PC-3 (cell line): ENCODE measurements around the gene STK11.

ENCODE experiments used
- CTCF ChIP-seq: fragments of 300-600 bp; sonication (generic); conservative IDR thresholded peaks from 2 replicates; pipeline ENCODE4 v1.5.1; 2017; ENCODE audit warnings: antibody characterized with exemption, low read depth, mild to moderate bottlenecking, low read length
- EZH2 ChIP-seq: fragments of 300-600 bp; sonication (generic); IDR thresholded peaks from one replicate; pipeline ENCODE4 v1.6.1; 2017; ENCODE audit warnings: antibody characterized with exemption, mild to moderate bottlenecking, low read length; ENCODE audit not compliant: unreplicated experiment
- EZH2phosphoT487 ChIP-seq: fragments of 300-600 bp; sonication (generic); IDR thresholded peaks from 2 replicates; pipeline ENCODE4 v1.6.1; 2018; ENCODE audit warnings: mild to moderate bottlenecking, antibody characterized with exemption, low read length, borderline replicate concordance

- TF ChIP-seq CTCF (no peak), EZH2phosphoT487 (no peak), EZH2 (no peak)
Measured at GRCh38 chr19:1249990-1250436, 44.4 kb downstream of the STK11 start.
